CD4-positive, alpha-beta memory T cell (primary cell): ENCODE measurements around the gene RHOT2. TPM values are rescaled to one million over a fixed set of nuclear protein-coding genes. Genes with fewer than 3 reads are reported as not detected.

ENCODE experiments used
- CTCF ChIA-PET: fragments of 350-600 bp; sonication (Branson Sonifier 250); formaldehyde crosslinking; loops from one replicate; lab custom pipeline; 2021; ENCODE audit warnings: inconsistent platforms; ENCODE audit not compliant: partially characterized antibody; lab: Charles Lee
- POLR2A ChIA-PET: fragments of 350-600 bp; sonication (Branson Sonifier 250); formaldehyde crosslinking; loops from one replicate; lab custom pipeline; 2021; ENCODE audit not compliant: partially characterized antibody; lab: Charles Lee
- DNase-seq, 5 donors: peaks; one replicate each; pipeline versions ENCODE4 v3.0.0 to v3.0.0-alpha.2; 2020 to 2022; ENCODE audit warnings: mixed read lengths in 1 of 5
- H3K27ac ChIP-seq: one replicate; pipeline ENCODE4 v1.7.0; 2013; ENCODE audit warnings: low read depth, low read length
- H3K27me3 ChIP-seq: 2 replicates; pipeline ENCODE4 v1.7.0; 2013; ENCODE audit warnings: mild to moderate bottlenecking, low read length, moderate library complexity; ENCODE audit not compliant: insufficient read depth
- H3K36me3 ChIP-seq: 2 replicates; pipeline ENCODE4 v1.7.0; 2013; ENCODE audit warnings: mild to moderate bottlenecking, low read length, moderate library complexity; ENCODE audit not compliant: insufficient read depth
- H3K4me1 ChIP-seq: 2 replicates; pipeline ENCODE4 v1.7.0; 2013; ENCODE audit warnings: mild to moderate bottlenecking, low read length, moderate library complexity; ENCODE audit not compliant: insufficient read depth
- H3K4me3 ChIP-seq, 2 donors: one replicate each; pipeline ENCODE4 v1.7.0; 2013; ENCODE audit warnings: low read length in 2 of 2, mild to moderate bottlenecking in 1 of 2
- H3K9me3 ChIP-seq, 2 donors: one replicate each; pipeline ENCODE4 v1.7.0; 2013; ENCODE audit warnings: low read length in 2 of 2, control low read depth in 1 of 2; ENCODE audit not compliant: control insufficient read depth in 1 of 2
- H3K27ac Mint-ChIP-seq, 7 donors: one replicate each; pipeline ENCODE4 v1.8.0; 2020 to 2021; ENCODE audit warnings: mixed read lengths in 7 of 7, mild to moderate bottlenecking in 6 of 7, inconsistent platforms in 3 of 7, moderate library complexity in 3 of 7
- H3K27me3 Mint-ChIP-seq, 2 donors: one replicate each; pipeline ENCODE4 v1.8.0; 2020 to 2021; ENCODE audit warnings: mixed read lengths in 2 of 2
- H3K36me3 Mint-ChIP-seq, 2 donors: one replicate each; pipeline ENCODE4 v1.8.0; 2020 to 2021; ENCODE audit warnings: mixed read lengths in 2 of 2, inconsistent platforms in 1 of 2, mild to moderate bottlenecking in 1 of 2
- H3K4me1 Mint-ChIP-seq, 4 donors: one replicate each; pipeline ENCODE4 v1.8.0; 2020 to 2021; ENCODE audit warnings: mixed read lengths in 4 of 4, mild to moderate bottlenecking in 1 of 4
- H3K4me3 Mint-ChIP-seq, 8 donors: one replicate each; pipeline ENCODE4 v1.8.0; 2020 to 2021; ENCODE audit warnings: mixed read lengths in 8 of 8, mild to moderate bottlenecking in 7 of 8, moderate library complexity in 6 of 8, inconsistent platforms in 3 of 8
- H3K9me3 Mint-ChIP-seq, 8 donors: one replicate each; pipeline ENCODE4 v1.8.0; 2020 to 2021; ENCODE audit warnings: mixed read lengths in 8 of 8, mild to moderate bottlenecking in 5 of 8, inconsistent platforms in 3 of 8, moderate library complexity in 1 of 8
- intact Hi-C: fragments of 100-400 bp; cut with micrococcal nuclease; formaldehyde crosslinking; loops from one replicate; pipeline ENCODE4 v1.15.1; 2023
- polyA plus RNA-seq, 2 donors: library from polyadenylated mRNA; unstranded; fragments of 300-500 nt; fragmentation: Illumina TruSeq; gene quantifications; one replicate each; pipeline ENCODE4 v1.2.3, GENCODE V29; 2021
- total RNA-seq, 2 experiments: library from RNA; stranded (reverse); gene quantifications; one replicate each; pipeline ENCODE4 v1.2.3, GENCODE V29; 2021

Gene RHOT2
- total and polyA plus RNA-seq, 4 experiments from 2014 or later, result 46.6 to 263 (median 154) TPM

GRCh38 chr16:662597-662996, 5.3 kb upstream of the RHOT2 start:
- Histone ChIP-seq H3K36me3 (no peaks in the 10 kb centered on the region), H3K4me1 (peaks cover 11% of the 10 kb centered on the region), H3K9me3 (no peaks in the 10 kb centered on the region), H3K27me3 (no peaks in the 10 kb centered on the region), H3K27ac (no peak overlapping the region), H3K4me3 (no peak overlapping the region)
- Mint-ChIP-seq H3K4me3 (peak overlapping the region in 1 of 8 donors; percentile 29), H3K27me3 (no peaks in the 10 kb centered on the region), H3K27ac (no peak overlapping the region), H3K36me3 (no peaks in the 10 kb centered on the region), H3K4me1 (peaks cover 1 to 18% (median 2%) of the 10 kb centered on the region in 4 donors), H3K9me3 (no peaks in the 10 kb centered on the region)
- ChIA-PET CTCF (no interaction called here), POLR2A (interaction anchor here (0.6 kb wide), 1 partner anchor 14 kb away, joined by 3 read pairs; no protein-coding TSS in a partner anchor)
- no peak for DNase-seq
- intact Hi-C loops, result no loop called here

DNA sequence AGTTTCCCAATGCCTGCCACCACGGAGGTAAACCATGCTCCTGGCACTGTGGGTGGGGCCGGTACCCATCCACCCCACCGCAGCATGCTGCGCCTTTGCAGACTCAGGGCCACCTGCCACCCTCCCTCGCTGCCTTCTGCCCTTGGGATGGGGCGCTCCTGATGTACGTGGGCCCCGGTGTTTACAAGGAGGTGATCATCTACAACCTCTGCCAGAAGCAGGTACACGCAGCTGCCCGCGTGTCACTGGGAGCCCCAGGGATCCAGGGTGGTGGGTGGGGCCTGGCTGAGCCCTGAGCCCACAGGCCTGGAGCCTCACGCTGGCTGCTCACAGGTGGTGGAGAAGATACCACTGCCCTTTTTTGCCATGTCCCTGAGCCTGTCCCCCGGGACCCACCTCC, 1.4 kb upstream of the RHOT2 start:
- Histone ChIP-seq H3K27me3 (no peaks in the 10 kb centered on the region), H3K4me3 (no peak overlapping the region), H3K36me3 (peaks cover 17% of the 10 kb centered on the region), H3K9me3 (no peaks in the 10 kb centered on the region), H3K4me1 (peaks cover 23% of the 10 kb centered on the region), H3K27ac (no peak overlapping the region)
- Mint-ChIP-seq H3K27me3 (no peaks in the 10 kb centered on the region), H3K27ac (peak overlapping the region in 1 of 7 donors; percentile 38), H3K4me1 (peaks cover 3 to 22% (median 5%) of the 10 kb centered on the region in 4 donors), H3K36me3 (peaks cover 0 to 5% of the 10 kb centered on the region in 2 donors), H3K9me3 (no peaks in the 10 kb centered on the region), H3K4me3 (no peak overlapping the region)
- intact Hi-C loops, result no loop called here
- no peak for DNase-seq
- ChIA-PET CTCF (interaction anchor here (1.3 kb wide), 1 partner anchor 17 kb away, joined by 4 read pairs; the partner anchor contains the start of gene WDR90), POLR2A (interaction anchor here (0.9 to 5.6 kb wide), 5 partner anchors 9 to 29 kb away, joined by 3 to 89 read pairs (median 7); partner anchors contain the start of genes JMJD8, STUB1 and WDR24)

DNA sequence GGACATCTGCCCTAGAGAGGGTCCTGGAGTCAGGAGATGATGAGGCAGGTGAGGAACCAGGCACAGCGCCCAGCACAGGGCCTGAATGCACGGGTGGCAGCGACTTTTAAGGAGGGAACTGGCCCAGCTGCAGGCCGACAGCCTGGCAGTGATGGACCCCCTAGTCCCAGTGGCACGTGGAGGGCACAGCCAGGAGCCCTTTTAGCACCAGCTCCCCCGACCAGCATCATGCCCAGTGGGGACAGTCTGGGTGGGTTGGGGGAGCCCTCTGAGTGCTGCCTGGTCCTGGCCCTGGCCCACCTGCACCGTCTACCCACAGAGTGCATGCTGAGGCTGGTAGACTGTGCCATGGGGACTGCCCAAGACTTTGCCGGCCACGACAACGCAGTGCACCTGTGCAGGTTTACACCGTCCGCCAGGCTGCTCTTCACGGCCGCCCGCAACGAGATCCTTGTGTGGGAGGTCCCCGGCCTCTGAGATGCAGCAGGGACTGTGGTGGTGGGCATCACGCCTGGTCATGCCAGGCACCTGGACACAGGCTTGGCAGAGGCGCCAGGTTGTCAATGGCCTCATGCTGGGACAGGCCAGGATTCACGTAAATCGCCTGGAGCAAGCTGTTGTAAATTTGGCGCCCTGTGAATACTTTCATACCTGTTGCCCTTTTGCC, 686 bp upstream of the RHOT2 start:
- intact Hi-C loops, result no loop called here

GRCh38 chr16:668519-669171, 713 bp downstream of the RHOT2 start:
- no peak for DNase-seq
- POLR2A ChIA-PET, result interaction anchor here (1.4 to 5.6 kb wide), 7 partner anchors 12 to 53 kb away, joined by 5 to 89 read pairs (median 17); partner anchors contain the start of genes ANTKMT, JMJD8, MCRIP2 and METTL26
- peak overlapping the region; percentile 71 to 86 (median 80) for H3K4me3 Mint-ChIP-seq
- peaks cover 0 to 13% of the 10 kb centered on the region in 2 donors for H3K36me3 Mint-ChIP-seq
- Histone ChIP-seq H3K9me3 (no peaks in the 10 kb centered on the region), H3K36me3 (peaks cover 25% of the 10 kb centered on the region), H3K4me3 (peak overlapping the region; percentile 42 to 73), H3K27ac (peak overlapping the region; percentile 69), H3K27me3 (no peaks in the 10 kb centered on the region), H3K4me1 (peaks cover 23% of the 10 kb centered on the region)
- peaks cover 3 to 21% (median 6%) of the 10 kb centered on the region in 4 donors for H3K4me1 Mint-ChIP-seq
- no peaks in the 10 kb centered on the region for H3K27me3 Mint-ChIP-seq
- intact Hi-C loops, result loop anchor here (1.0 to 2.0 kb wide), 5 partner anchors 11 to 276 kb away; partner anchors contain the start of genes JMJD8, METTL26 and WDR90
- H3K9me3 Mint-ChIP-seq, result no peaks in the 10 kb centered on the region
- CTCF ChIA-PET, result interaction anchor here (1.1 to 1.4 kb wide), 4 partner anchors 10 to 64 kb away, joined by 3 to 5 read pairs (median 3); no protein-coding TSS in a partner anchor
- H3K27ac Mint-ChIP-seq, result peak overlapping the region in 6 of 7 donors; percentile 29 to 88 (median 53)

More for the DNA sequence above, 686 bp upstream of the RHOT2 start:
- ChIA-PET CTCF (interaction anchor here (0.7 to 1.4 kb wide), 5 partner anchors 9 to 22 kb away, joined by 3 to 6 read pairs (median 4); partner anchors contain the start of gene WDR90), POLR2A (interaction anchor here (0.6 to 5.6 kb wide), 12 partner anchors 9 to 140 kb away, joined by 3 to 89 read pairs (median 6); partner anchors contain the start of genes ANTKMT, JMJD8, MCRIP2 and METTL26)
- DNase-seq, result no peak
- Mint-ChIP-seq H3K4me1 (peaks cover 3 to 21% (median 5%) of the 10 kb centered on the region in 4 donors), H3K9me3 (no peaks in the 10 kb centered on the region), H3K27ac (peak overlapping the region; percentile 38 to 94 (median 86)), H3K4me3 (peak overlapping the region; percentile 69 to 86 (median 78)), H3K27me3 (no peaks in the 10 kb centered on the region), H3K36me3 (peaks cover 0 to 8% of the 10 kb centered on the region in 2 donors)
- H3K27ac ChIP-seq, result peak overlapping the region; percentile 69
- peaks cover 23% of the 10 kb centered on the region for H3K4me1 ChIP-seq
- H3K9me3 ChIP-seq, result no peaks in the 10 kb centered on the region
- H3K36me3 ChIP-seq, result peaks cover 20% of the 10 kb centered on the region
- H3K27me3 ChIP-seq, result no peaks in the 10 kb centered on the region
- peak overlapping the region in 1 of 2 donors; percentile 73 for H3K4me3 ChIP-seq

DNA sequence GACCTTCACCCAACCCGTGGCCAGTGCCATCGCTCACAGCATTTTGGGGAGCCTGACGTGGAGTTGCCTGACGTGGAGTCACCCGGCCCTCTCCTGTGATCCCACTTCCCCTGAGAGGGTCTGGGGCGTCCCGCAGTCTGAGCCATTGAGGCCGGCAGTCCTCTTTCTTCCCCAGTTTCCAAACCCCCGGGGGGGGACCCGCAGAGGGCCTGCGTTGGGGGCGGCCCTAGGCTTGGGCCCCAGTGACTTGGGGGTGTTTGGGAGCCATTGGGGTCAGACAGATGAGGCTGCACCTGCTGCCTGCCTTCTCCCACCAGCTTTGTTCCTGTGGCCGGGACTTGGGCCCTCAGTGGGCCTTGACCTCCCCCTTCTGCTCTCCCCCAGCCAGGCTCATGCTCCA, 1.7 kb downstream of the RHOT2 start:
- peaks cover 0 to 16% of the 10 kb centered on the region in 2 donors for H3K36me3 Mint-ChIP-seq
- peaks cover 3 to 22% (median 6%) of the 10 kb centered on the region in 4 donors for H3K4me1 Mint-ChIP-seq
- peak overlapping the region in 1 of 7 donors; percentile 57 for H3K27ac Mint-ChIP-seq
- intact Hi-C loops, result loop anchor here (2.0 kb wide), 1 partner anchor 21 kb away; the partner anchor contains the start of gene WDR90
- H3K4me3 Mint-ChIP-seq, result peak overlapping the region in 6 of 8 donors; percentile 46 to 81 (median 68)
- ChIA-PET POLR2A (interaction anchor here (5.6 kb wide), 1 partner anchor 11 kb away, joined by 89 read pairs; the partner anchor contains the start of genes JMJD8 and STUB1), CTCF (no interaction called here)
- H3K27me3 Mint-ChIP-seq, result no peaks in the 10 kb centered on the region
- Histone ChIP-seq H3K27me3 (no peaks in the 10 kb centered on the region), H3K9me3 (no peaks in the 10 kb centered on the region), H3K4me1 (peaks cover 23% of the 10 kb centered on the region), H3K36me3 (peaks cover 25% of the 10 kb centered on the region), H3K4me3 (no peak overlapping the region), H3K27ac (no peak overlapping the region)
- H3K9me3 Mint-ChIP-seq, result no peaks in the 10 kb centered on the region
- DNase-seq, result no peak

- Histone ChIP-seq H3K9me3 (no peaks in the 10 kb centered on the region), H3K27me3 (no peaks in the 10 kb centered on the region), H3K4me1 (peaks cover 29% of the 10 kb centered on the region), H3K4me3 (no peak overlapping the region), H3K36me3 (peaks cover 25% of the 10 kb centered on the region), H3K27ac (no peak overlapping the region)
- CTCF ChIA-PET, result no interaction called here
- POLR2A ChIA-PET, result interaction anchor here (1.2 to 5.6 kb wide), 5 partner anchors 10 to 25 kb away, joined by 6 to 89 read pairs (median 7); partner anchors contain the start of genes JMJD8, STUB1 and WDR24
- no peaks in the 10 kb centered on the region for H3K27me3 Mint-ChIP-seq
- H3K36me3 Mint-ChIP-seq, result peaks cover 0 to 16% of the 10 kb centered on the region in 2 donors
- intact Hi-C loops, result no loop called here
- peaks cover 5 to 28% (median 10%) of the 10 kb centered on the region in 4 donors for H3K4me1 Mint-ChIP-seq
- peak overlapping the region in 1 of 7 donors; percentile 57 for H3K27ac Mint-ChIP-seq
- H3K9me3 Mint-ChIP-seq, result no peaks in the 10 kb centered on the region
- H3K4me3 Mint-ChIP-seq, result peak overlapping the region in 3 of 8 donors; percentile 5 to 42 (median 25)
- no peak for DNase-seq
Observed at GRCh38 chr16:670485-671352, 2.8 kb downstream of the RHOT2 start.
